Hematopoietic multipotent progenitor cell treated with erythropoietin and hydrocortisone succinate and interleukin-3 and kit ligand, for 15 days (in vitro differentiated cells): Measurements from ENCODE around the gene SUMO3.

Experiments
- DNase-seq: peaks from one replicate; pipeline ENCODE4 v3.0.0-alpha.2; 2015; ENCODE audit warnings: low spot score

The SUMO3 gene

GRCh38 chr21:44828362-44829056 is 10.6 kb upstream of the SUMO3 start:
- no peak for DNase-seq

- DNase-seq, result no peak
Observed at GRCh38 chr21:44823179-44823660, 5.4 kb upstream of the SUMO3 start.

GRCh38 chr21:44822484-44823178 is 4.8 kb upstream of the SUMO3 start:
- no peak for DNase-seq

GRCh38 chr21:44820851-44821250 is 3.0 kb upstream of the SUMO3 start:
- no peak for DNase-seq

- no peak for DNase-seq
Observed at GRCh38 chr21:44819283-44820243, 1.7 kb upstream of the SUMO3 start.

GRCh38 chr21:44818640-44819011 is 764 bp upstream of the SUMO3 start:
- DNase-seq, result no peak

GRCh38 chr21:44817506-44817880 is 369 bp downstream of the SUMO3 start:
- DNase-seq, result peak; percentile 93

- no peak for DNase-seq
Observed at GRCh38 chr21:44816761-44817505, 929 bp downstream of the SUMO3 start.

- DNase-seq, result no peak
Observed at GRCh38 chr21:44815852-44816628, 1.8 kb downstream of the SUMO3 start.

GRCh38 chr21:44815225-44815624 is 2.6 kb downstream of the SUMO3 start:
- no peak for DNase-seq

- no peak for DNase-seq
Observed at GRCh38 chr21:44814498-44815023, 3.3 kb downstream of the SUMO3 start.

GRCh38 chr21:44813727-44814126 is 4.1 kb downstream of the SUMO3 start:
- no peak for DNase-seq

GRCh38 chr21:44813149-44813548 is 4.7 kb downstream of the SUMO3 start:
- DNase-seq, result no peak

- DNase-seq, result no peak
Observed at GRCh38 chr21:44812640-44813039, 5.2 kb downstream of the SUMO3 start.

- no peak for DNase-seq
Observed at GRCh38 chr21:44810779-44811178, 7.1 kb downstream of the SUMO3 start.

- no peak for DNase-seq
Observed at GRCh38 chr21:44805859-44806258, 12.0 kb downstream of the SUMO3 start.

GRCh38 chr21:44805226-44805625 is 12.6 kb downstream of the SUMO3 start:
- no peak for DNase-seq

GRCh38 chr21:44804762-44805161 is 13.1 kb downstream of the SUMO3 start:
- no peak for DNase-seq

GRCh38 chr21:44803651-44804050 is 14.2 kb downstream of the SUMO3 start:
- DNase-seq, result no peak

GRCh38 chr21:44802396-44803153 is 15.3 kb downstream of the SUMO3 start:
- DNase-seq, result no peak
